Measurements from ENCODE around the gene NFATC2.

The NFATC2 gene

GRCh38 chr20:51427651-51428291 lies 114.7 kb downstream of the NFATC2 start:
- DNase-seq: no peak

GRCh38 chr20:51426718-51427650 lies 115.5 kb downstream of the NFATC2 start:
- DNase-seq: no peak

GRCh38 chr20:51425347-51426106 lies 117.0 kb downstream of the NFATC2 start:
- no peak for DNase-seq

GRCh38 chr20:51424270-51425117 lies 118.0 kb downstream of the NFATC2 start:
- DNase-seq: no peak

- DNase-seq: no peak
Measured at GRCh38 chr20:51423810-51424209, 118.7 kb downstream of the NFATC2 start.

- DNase-seq: no peak
Measured at GRCh38 chr20:51423290-51423667, 119.2 kb downstream of the NFATC2 start.

GRCh38 chr20:51422514-51423289 lies 119.8 kb downstream of the NFATC2 start:
- no peak for DNase-seq

GRCh38 chr20:51420805-51421204 lies 121.7 kb downstream of the NFATC2 start:
- DNase-seq: no peak

- DNase-seq: no peak
Measured at GRCh38 chr20:51420111-51420510, 122.4 kb downstream of the NFATC2 start.

GRCh38 chr20:51419646-51420045 lies 122.9 kb downstream of the NFATC2 start:
- DNase-seq: no peak

- no peak for DNase-seq
Measured at GRCh38 chr20:51419231-51419630, 123.3 kb downstream of the NFATC2 start.

GRCh38 chr20:51418137-51418529 lies 124.4 kb downstream of the NFATC2 start:
- no peak for DNase-seq

- DNase-seq: no peak
Measured at GRCh38 chr20:51417250-51418136, 125.0 kb downstream of the NFATC2 start.

- no peak for DNase-seq
Measured at GRCh38 chr20:51416532-51417249, 125.8 kb downstream of the NFATC2 start.

- DNase-seq: no peak
Measured at GRCh38 chr20:51413857-51414256, 128.7 kb downstream of the NFATC2 start.

GRCh38 chr20:51412951-51413481 lies 129.5 kb downstream of the NFATC2 start:
- DNase-seq: peak; percentile 70

GRCh38 chr20:51412333-51412871 lies 130.1 kb downstream of the NFATC2 start:
- peak; percentile 58 for DNase-seq

- no peak for DNase-seq
Measured at GRCh38 chr20:51411870-51412269, 130.6 kb downstream of the NFATC2 start.

GRCh38 chr20:51410586-51411325 lies 131.8 kb downstream of the NFATC2 start:
- DNase-seq: no peak
